Fibroblast of lung (primary cell): Measurements from ENCODE around the gene ANKMY1.

ENCODE experiments used
- EZH2 ChIP-seq: IDR thresholded peaks from 2 replicates; pipeline ENCODE4 v1.5.1; 2012; ENCODE audit warnings: low read length, control low read depth, mild to moderate bottlenecking; ENCODE audit errors: missing control alignments
- TF ChIP-seq, protein P1 (sequence below), 2 donors: IDR thresholded peaks in 1 of 2; conservative IDR thresholded peaks in 1 of 2; 1 replicate in 1 of 2; 2 replicates in 1 of 2; pipeline ENCODE4 v1.5.1; 2011 to 2012; ENCODE audit warnings: low read length in 2 of 2, control low read depth in 1 of 2, inconsistent platforms in 1 of 2, low read depth in 1 of 2, mild to moderate bottlenecking in 1 of 2

DNA sequence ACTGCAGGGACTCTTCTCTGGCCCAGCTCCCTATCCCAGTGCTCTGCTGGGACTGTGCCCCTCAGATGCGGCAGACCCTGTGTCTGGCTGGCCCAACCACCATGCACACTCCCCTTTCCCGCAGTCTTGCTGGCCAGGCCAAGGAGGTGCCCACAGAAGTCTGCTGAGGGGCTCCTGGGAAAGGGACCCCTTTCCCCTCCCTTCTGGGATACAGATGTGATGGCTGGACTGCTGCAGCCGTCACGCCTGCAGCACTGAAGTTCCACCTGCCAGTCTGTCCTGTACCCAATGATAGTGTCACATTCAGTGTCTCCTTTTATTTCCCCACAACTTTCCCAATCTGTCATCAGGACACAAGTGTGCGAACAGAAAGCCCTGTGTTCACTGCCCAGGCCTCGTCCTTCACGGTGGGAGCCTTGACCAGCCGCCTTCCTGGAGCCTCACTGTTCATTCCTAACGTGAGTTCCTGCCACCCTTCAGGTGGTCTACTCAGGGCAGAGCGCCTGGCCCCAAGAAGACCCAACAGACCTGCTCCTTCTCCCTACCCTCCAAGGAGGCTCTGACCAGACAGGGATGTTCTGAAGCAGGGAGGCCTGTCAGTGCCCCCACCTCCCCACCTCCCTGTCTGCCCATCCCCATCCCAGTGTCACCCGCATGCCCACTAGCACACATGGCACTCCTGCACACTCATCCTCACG lies 47.1 kb downstream of the ANKMY1 start:
- TF ChIP-seq, protein P1, sequence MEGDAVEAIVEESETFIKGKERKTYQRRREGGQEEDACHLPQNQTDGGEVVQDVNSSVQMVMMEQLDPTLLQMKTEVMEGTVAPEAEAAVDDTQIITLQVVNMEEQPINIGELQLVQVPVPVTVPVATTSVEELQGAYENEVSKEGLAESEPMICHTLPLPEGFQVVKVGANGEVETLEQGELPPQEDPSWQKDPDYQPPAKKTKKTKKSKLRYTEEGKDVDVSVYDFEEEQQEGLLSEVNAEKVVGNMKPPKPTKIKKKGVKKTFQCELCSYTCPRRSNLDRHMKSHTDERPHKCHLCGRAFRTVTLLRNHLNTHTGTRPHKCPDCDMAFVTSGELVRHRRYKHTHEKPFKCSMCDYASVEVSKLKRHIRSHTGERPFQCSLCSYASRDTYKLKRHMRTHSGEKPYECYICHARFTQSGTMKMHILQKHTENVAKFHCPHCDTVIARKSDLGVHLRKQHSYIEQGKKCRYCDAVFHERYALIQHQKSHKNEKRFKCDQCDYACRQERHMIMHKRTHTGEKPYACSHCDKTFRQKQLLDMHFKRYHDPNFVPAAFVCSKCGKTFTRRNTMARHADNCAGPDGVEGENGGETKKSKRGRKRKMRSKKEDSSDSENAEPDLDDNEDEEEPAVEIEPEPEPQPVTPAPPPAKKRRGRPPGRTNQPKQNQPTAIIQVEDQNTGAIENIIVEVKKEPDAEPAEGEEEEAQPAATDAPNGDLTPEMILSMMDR (conservative IDR thresholded peaks at IDR 0.05 in 1 of 2, IDR thresholded peaks at IDR 0.05 in 1 of 2; ENCODE audit: low read depth in 1 of 2, low read length in 2 of 2): no peak
- TF ChIP-seq EZH2: no peak
